NCI-H2196 (cell line): ENCODE measurements around the gene ALKBH5.

Experiments
- DNase-seq: peaks from one replicate; lab custom pipeline; 2025; ENCODE audit not compliant: unreplicated experiment; lab: John Stamatoyannopoulos, UW

The ALKBH5 gene

GRCh38 chr17:18241229-18241871, 57.7 kb downstream of the ALKBH5 start:
- DNase-seq = no peak

- no peak for DNase-seq
These were observed 61.6 kb downstream of the ALKBH5 start for GRCh38 chr17:18245038-18245776.

- DNase-seq = no peak
These were observed 62.6 kb downstream of the ALKBH5 start for GRCh38 chr17:18246109-18246725.

GRCh38 chr17:18246880-18247612, 63.4 kb downstream of the ALKBH5 start:
- DNase-seq = peak; percentile 76

GRCh38 chr17:18247613-18248001, 64.0 kb downstream of the ALKBH5 start:
- peak; percentile 16 for DNase-seq

GRCh38 chr17:18248300-18248731, 64.7 kb downstream of the ALKBH5 start:
- peak; percentile 37 for DNase-seq

- DNase-seq = no peak
These were observed 65.2 kb downstream of the ALKBH5 start for GRCh38 chr17:18248811-18249210.

- peak; percentile 40 for DNase-seq
These were observed 66.6 kb downstream of the ALKBH5 start for GRCh38 chr17:18250259-18250658.

GRCh38 chr17:18250708-18251107, 67.1 kb downstream of the ALKBH5 start:
- DNase-seq = no peak

- DNase-seq = no peak
These were observed 67.6 kb downstream of the ALKBH5 start for GRCh38 chr17:18251204-18251603.

- no peak for DNase-seq
These were observed 68.5 kb downstream of the ALKBH5 start for GRCh38 chr17:18252160-18252559.

- DNase-seq = no peak
These were observed 69.7 kb downstream of the ALKBH5 start for GRCh38 chr17:18253187-18253884.

- no peak for DNase-seq
These were observed 70.6 kb downstream of the ALKBH5 start for GRCh38 chr17:18253947-18254821.

GRCh38 chr17:18254888-18255649, 71.4 kb downstream of the ALKBH5 start:
- DNase-seq = no peak

GRCh38 chr17:18256351-18256750, 72.7 kb downstream of the ALKBH5 start:
- DNase-seq = no peak

- DNase-seq = no peak
These were observed 73.1 kb downstream of the ALKBH5 start for GRCh38 chr17:18256776-18257175.

GRCh38 chr17:18257268-18257981, 73.8 kb downstream of the ALKBH5 start:
- DNase-seq = no peak

GRCh38 chr17:18257982-18258355, 74.3 kb downstream of the ALKBH5 start:
- DNase-seq = peak; percentile 28
